ENCODE results near the gene CFP. TPM values are rescaled to one million over a fixed set of nuclear protein-coding genes. Genes with fewer than 3 reads are reported as not detected.
"Not testable (repeated sequence)": the region's sequence is repeated elsewhere in the genome, so short reads cannot be mapped to it uniquely, and the experiment has no call there.

The CFP gene
- total RNA-seq (2014; rRNA removed; shearing (Covaris generic); ENCODE audit: low replicate concordance): not detected in 2 replicates

DNA sequence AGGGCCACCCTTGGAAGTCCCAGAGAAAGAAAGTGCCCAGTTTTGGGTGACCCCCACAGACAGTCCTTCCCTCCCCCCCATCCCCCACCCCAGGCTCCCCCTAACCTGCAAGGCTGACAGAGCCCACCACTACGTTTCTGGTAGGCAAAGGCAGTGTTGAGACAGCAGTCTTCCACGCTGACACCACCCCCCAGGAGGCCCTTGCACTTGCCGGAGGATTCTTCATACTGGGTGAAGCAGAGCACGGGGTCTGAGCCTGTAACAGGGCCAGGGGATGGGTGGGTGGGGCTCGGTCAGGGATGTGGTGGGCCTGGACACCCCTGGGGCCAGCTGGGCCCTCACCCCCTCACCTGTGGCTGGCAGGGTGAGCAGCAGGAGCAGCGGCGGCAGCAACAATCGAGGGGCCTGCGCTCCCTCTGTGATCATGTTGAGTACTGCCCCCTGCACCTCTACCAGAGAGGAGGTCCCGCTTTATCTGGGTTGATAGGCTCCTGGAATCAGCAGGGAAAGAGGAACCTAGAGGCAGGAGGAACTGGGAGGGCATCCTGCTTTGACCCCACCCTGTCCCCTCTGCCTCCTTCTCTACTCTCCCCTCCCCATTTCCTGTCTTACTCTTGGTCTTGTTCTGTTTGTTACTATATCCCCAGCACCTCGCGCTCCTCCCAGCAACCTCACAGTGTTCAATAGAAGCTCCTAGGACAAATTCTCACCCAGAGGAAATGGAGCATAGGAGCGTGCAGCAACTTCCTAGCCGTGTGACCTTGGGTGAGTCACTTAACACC lies at the start of gene CFP:
Gene CFP (minus strand): TSS at position 512 of the 782 bp plus-strand sequence. CDS start 86 bp downstream, at position 426.
- H3K4me3 ChIP-seq: no peak within 1 kb of the TSS
- DNase-seq: no peak
- no peaks in the 10 kb centered on the region for H3K27me3 ChIP-seq
- H3K36me3 ChIP-seq: no peaks in the 10 kb centered on the region
- H3K9me3 ChIP-seq: no peaks in the 10 kb centered on the region

DNA sequence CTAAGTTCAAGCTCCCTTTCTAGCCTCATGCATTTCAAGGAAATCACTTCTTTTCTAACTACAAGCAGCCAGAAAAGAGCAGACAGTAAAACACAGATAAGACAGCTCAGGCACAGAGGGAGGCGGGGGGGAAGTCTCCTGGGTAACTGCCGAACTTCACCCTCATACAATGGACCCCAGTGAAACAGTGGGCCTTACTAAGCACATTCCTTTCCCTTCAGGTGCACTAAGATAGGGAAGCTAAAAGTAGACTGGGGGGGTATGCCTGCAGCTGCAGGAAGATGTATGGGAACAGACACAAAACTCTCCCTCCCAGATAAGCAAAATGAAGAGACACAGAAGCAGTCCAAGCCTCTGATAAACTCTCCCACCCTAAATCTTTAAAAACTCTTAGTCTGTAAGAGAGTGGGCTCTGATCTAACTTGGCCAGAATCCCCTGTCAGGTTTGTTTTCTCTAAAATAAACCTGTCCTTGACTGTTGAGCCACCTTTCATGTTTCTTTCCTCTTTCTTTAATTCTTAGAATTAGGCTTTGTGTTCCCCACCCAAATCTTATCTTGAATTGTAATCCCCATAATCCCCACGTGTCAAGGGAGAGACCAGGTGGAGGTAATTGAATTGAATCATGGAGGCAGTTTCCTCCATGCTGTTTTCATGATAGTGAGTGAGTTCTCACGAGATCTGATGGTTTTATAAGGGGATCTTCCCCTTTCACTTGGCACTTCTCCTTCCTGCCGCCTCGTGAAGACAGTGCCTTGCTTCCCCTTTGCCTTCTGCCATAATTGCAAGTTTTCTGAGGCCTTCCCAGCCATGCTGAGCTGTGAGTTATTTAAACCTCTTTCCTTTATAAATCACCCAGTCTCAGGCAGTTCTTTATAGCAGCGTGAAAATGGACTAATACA lies 46.5 kb upstream of the CFP start:
- H3K4me3 ChIP-seq, H3K36me3 ChIP-seq, H3K27me3 ChIP-seq, DNase-seq, H3K9me3 ChIP-seq: not testable (repeated sequence)

DNA sequence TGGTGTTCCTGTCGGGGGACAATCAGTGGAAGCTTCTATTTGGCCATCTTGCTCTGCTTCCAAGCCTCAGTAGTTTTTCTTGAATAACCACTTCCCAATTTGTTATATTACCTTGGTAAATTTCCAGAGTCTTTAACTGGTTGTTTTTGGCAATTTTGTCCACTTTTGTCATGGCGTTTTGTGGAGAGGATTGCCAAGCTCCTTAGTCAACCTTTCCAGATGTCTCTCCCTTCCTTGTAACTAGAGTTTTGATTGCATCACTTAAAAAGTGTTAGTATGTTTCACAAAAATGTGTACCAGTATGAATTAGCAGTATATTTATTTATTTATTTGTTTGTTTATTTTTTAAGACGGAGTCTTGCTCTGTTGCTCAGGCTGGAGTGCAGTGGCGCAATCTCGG lies 45.0 kb upstream of the CFP start:
- Histone ChIP-seq H3K4me3 (no peak overlapping the region), H3K27me3 (no peaks in the 10 kb centered on the region), H3K36me3 (no peaks in the 10 kb centered on the region), H3K9me3 (0 out of 2 replicates have a peak, but pooled peaks cover 1% of the 10 kb centered on the region)
- DNase-seq: no peak

DNA sequence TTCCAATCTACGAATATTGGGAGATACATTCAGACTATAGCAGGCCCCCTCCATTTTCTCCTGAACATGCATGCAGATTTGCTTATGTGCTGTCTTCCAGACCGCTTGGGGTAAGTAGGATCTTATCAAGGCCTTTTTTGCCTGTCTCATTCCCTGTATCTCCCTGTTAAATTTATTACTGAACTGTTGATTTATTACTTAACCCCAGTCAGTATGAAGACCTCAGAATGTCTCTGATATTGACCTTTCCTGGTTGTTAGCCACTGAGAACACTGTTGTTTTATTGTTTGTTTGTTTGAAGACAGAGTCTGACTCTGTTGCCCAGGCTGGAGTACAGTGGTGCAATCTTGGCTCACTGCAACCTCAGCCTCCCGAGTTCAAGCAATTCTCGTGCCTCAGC lies 36.1 kb upstream of the CFP start:
- H3K27me3 ChIP-seq, DNase-seq, H3K9me3 ChIP-seq: not testable (repeated sequence)

DNA sequence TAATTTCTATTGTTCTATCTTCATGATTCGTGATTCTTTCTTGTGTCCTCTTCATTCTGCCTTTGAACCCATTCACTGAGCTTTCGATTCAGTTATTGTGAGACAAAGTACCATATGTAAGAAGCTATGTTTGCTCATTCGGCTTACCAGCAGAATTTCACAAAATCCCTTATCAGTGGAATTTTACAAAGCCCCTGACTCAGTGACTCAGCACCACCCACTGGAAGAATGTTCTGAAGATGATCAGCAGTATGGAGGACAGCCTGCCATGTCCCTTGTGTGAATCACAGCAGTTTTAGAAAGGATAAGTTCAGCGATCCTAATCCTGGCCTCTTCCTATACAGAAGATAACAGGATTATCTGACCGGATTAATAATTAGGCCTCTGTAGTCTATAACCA lies 35.0 kb upstream of the CFP start:
- Histone ChIP-seq H3K36me3 (no peaks in the 10 kb centered on the region), H3K4me3 (no peak overlapping the region), H3K9me3 (no peaks in the 10 kb centered on the region), H3K27me3 (no peaks in the 10 kb centered on the region)
- no peak for DNase-seq

More for the DNA sequence above, 36.1 kb upstream of the CFP start:
- H3K4me3 ChIP-seq, H3K36me3 ChIP-seq: not testable (repeated sequence)

DNA sequence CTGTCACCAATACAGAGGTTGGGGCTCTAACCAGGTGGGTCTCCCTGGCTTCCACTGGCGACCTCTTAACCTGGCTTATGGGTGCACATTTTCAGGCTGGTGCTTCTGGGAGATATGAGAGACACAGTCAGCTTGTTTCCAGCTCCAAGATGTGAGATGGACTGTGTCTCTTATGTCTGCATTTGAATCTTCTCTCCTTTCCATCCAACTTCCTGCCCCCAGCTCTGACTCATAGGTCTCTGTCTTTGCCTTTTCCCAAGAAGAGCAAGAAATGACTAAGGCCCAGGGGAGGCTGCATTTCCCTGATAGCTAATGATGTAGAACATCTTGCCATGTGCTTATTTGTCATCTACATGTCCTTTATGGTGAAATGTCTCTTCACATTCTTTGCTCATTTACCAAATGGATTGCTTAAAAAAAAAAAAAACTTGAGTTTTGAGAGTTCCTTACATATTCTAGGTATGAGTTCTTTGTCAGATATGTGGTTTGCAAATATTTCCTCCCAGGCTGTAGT lies 32.5 kb upstream of the CFP start:
- H3K27me3 ChIP-seq: no peaks in the 10 kb centered on the region
- no peak overlapping the region for H3K4me3 ChIP-seq
- no peaks in the 10 kb centered on the region for H3K9me3 ChIP-seq
- peak; percentile 58 for DNase-seq
- peaks cover 10% of the 10 kb centered on the region for H3K36me3 ChIP-seq

DNA sequence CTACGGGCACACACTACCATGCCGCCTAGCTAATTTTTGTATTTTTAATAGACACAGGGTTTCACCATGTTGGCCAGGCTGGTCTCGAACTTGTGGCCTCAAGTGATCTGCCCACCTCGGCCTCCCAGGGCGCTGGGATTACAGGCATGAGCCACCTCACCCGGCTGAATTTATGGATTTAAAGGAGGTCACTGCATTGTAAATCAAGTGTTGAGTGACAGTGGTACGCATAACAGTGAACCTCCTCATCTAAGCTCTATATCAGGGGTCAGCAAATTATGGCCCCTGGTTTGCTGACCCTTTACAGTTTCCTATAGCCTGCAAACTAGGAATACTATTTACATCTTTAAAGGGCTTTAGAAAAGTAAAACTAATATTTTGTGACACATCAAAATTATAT lies 31.8 kb upstream of the CFP start:
- no peak for DNase-seq
- peaks cover 16% of the 10 kb centered on the region for H3K36me3 ChIP-seq
- H3K4me3 ChIP-seq: no peak overlapping the region
- no peaks in the 10 kb centered on the region for H3K9me3 ChIP-seq
- H3K27me3 ChIP-seq: no peaks in the 10 kb centered on the region

DNA sequence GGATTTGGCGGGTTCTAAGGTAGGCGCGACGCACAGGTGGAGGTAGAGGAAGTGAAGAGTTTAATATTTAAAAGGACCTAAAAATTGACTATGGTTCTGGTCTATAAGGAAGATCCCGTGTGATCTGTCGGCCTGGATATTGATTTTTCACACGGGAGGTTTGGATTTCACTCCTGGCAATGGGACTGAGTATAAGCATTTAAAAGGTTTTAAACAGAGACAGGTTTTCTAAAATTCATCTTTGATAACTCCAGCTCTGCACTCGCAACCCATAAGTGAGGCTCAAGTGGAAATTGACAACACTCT lies 29.6 kb upstream of the CFP start:
- H3K36me3 ChIP-seq: peaks cover 19% of the 10 kb centered on the region
- H3K27me3 ChIP-seq: no peaks in the 10 kb centered on the region
- no peaks in the 10 kb centered on the region for H3K9me3 ChIP-seq
- H3K4me3 ChIP-seq: peak overlapping the region; percentile 67
- DNase-seq: no peak

DNA sequence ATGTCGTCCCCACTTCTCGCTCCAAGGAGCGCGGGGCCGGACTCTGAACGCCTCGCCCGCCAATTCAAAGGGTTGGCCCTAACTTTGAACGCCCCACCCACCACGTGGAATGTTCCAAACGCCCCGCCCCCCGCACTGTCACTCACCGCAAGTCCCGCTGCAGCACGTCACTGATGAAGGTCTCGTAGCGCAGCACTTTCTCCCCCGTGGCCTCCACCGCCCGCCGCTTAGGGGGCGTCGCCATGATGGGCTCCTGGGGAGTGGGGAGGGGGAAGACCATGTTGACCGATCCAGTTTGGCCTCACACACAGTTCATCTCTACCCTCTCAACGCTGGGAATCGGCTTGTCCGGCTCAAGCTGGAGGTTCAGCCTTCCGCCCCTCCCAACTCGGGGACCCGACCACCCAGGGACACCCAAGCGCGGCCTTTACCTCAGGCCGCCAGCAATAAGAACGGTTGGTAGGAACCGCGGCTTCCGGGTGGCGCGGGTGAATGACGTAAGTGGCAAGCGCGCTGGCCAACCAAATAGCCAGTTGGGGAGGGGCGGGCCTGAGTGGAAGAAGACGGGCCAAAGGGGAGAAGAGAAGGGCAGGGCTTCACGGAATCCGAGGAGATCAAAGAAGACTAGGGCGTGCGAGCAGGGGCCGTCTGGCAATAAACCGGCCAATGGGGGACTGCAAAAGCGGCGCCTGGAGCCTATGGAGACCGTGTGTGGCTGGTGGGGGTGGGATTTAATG lies 29.1 kb upstream of the CFP start, which contains the start of gene UXT:
Gene UXT (minus strand): TSS at position 497 of the 737 bp plus-strand sequence. CDS start 253 bp downstream, at position 244.
- no peaks in the 10 kb centered on the region for H3K9me3 ChIP-seq
- DNase-seq: peak; percentile 92
- H3K36me3 ChIP-seq: peaks cover 19% of the 10 kb centered on the region
- no peaks in the 10 kb centered on the region for H3K27me3 ChIP-seq
- peak within 1 kb of the TSS; percentile 67 for H3K4me3 ChIP-seq

DNA sequence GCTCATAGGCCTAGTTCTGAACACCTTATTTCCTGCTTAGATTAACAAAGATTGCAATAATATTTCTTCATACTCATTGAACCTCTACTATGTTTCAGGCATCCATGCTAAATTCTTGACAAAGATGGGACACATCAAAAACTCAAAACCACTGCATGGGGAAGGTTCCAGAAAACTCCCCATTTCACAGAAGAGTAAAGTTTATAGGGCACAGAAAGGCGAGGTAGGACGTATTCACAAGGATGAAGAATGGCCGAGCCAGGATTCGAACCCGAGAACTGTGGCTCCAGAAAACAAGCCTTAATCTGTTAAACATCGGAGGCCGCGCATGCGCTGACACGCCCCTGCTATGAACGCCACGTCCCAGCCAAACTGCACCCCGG lies 28.6 kb upstream of the CFP start:
- Histone ChIP-seq H3K36me3 (peaks cover 19% of the 10 kb centered on the region), H3K27me3 (no peaks in the 10 kb centered on the region), H3K4me3 (peak overlapping the region; percentile 67), H3K9me3 (no peaks in the 10 kb centered on the region)
- DNase-seq: no peak

DNA sequence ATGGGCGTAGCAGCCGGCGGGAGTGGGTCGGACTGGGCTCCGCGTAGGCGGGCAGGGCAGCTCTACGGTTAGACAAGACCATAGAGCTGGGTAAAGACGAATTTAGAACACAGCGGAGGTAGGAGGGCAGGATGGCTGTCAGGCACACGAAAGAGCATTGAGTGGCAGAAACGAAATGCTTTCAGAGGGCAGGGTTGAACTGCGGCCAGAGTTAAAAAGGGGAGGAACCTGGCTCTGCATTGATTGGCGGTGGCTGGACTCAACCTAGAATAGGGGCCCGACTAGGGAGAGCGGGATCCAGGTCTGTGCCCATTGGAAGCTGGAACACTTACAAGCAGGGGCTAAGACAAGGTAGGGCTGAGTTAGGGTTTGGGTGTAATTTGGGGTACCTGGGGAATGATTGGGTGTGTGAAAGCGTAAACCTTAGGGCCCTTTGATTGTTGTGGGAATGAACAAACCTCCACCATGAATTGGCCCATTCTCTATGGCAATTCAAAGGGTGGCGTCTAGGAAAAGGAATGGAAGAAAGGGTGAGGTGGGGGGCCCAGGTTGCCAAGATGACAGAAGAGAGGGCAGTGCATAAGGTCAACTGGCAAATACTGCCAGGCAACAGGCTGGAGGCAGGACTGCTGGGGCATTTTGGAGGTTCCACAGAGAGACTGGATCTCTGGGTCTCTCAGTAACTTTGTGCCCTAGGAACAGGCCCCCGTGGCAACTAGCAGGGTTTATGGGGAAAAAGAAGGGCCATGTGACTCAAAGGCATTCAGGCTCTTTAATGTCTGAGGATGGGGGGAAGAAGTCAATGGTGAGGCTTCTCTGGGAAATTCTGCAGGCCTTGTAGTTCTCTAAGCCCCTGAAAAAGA lies 21.5 kb upstream of the CFP start:
- H3K27me3 ChIP-seq: no peaks in the 10 kb centered on the region
- no peak for DNase-seq
- no peaks in the 10 kb centered on the region for H3K9me3 ChIP-seq
- H3K36me3 ChIP-seq: peaks cover 14% of the 10 kb centered on the region
- H3K4me3 ChIP-seq: peak overlapping the region; percentile 39

DNA sequence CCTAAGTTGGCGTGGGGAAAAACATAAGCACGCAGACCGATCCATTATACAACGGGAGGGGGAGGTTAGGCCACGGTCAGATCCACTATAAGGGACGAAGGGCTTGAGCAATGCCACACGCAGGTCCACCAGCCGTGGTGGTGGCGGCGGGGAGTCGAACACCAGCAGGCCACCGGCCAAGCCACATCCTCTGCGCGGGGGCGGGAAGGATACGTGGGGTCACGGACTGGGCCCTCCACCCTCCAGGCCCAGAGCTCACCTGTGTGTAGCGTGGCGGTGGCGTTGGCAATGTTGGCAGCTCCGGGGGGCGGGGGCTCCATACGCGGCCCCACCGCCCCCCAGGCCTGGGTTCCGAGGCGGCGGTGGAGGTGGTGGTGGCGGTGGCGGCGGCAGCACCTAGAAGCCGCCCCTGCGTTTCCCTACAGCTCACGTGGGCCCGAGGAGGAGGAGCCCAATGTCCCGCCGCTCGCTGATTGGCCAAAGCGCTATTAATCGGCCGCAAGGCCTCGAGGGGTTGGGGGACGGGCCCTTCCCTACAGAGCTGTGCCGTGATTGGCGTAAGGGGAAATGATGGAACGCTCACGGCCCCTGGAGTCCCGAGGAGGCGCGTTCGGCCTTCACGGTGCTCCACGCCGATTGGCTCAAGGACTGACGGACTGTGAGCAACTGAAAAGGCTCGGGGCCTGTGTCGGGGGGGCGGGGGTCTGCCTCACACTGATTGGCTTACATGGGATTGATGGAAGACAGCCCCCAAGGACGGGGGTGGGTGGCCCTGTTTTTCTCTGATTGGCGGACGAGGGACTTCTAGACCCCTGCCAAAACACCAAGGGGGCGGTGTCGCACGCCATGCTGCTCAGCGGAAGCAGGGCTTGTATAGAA lies 20.7 kb upstream of the CFP start, which contains the start of gene ELK1:
Gene ELK1 (minus strand): TSS at position 400 of the 879 bp plus-strand sequence. CDS start 9,122 bp downstream, outside the sequence.
- Histone ChIP-seq H3K4me3 (peak within 1 kb of the TSS; percentile 85), H3K36me3 (peaks cover 14% of the 10 kb centered on the region), H3K9me3 (no peaks in the 10 kb centered on the region), H3K27me3 (no peaks in the 10 kb centered on the region)
- peak; percentile 98 for DNase-seq

DNA sequence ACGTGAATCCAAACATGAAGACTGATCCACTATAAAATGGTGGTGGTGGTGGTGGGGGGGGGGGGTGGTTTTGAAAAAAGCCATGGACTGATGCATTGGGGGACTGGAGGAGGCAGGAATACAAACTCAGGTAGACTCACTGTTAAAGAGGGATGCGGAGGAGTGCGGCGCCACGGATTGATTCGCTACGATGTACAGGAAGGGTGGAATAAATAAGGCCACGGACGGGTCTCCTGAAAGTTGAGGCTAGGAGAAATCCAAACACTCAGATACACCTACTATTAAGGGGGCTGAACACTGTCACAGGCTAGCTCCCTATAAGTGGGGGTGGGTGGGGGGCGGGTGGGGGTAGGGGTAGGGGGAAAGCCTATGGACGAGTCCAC lies 20.0 kb upstream of the CFP start:
- Histone ChIP-seq H3K4me3 (peak overlapping the region; percentile 85), H3K9me3 (no peaks in the 10 kb centered on the region), H3K27me3 (no peaks in the 10 kb centered on the region), H3K36me3 (peaks cover 14% of the 10 kb centered on the region)
- no peak for DNase-seq

DNA sequence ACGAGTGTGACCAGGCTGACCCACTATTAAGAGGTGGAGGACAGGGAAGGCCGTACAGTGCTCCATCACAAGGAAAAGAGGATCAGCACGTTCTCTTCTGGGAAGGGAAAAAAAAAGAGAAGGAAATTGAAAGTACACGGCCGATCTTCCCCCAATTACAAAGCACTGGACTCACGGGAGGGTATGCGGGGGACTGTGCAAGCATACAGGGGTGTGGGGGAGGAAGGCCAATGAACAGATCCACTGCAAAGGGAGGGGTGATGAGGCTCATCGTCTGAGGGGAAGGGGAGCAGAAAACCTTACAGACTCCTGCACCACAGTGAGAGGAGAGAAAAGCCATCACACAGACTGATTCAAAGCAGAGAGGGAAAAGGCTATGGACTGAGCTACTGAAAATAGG lies 19.5 kb upstream of the CFP start:
- H3K27me3 ChIP-seq: no peaks in the 10 kb centered on the region
- no peak for DNase-seq
- H3K9me3 ChIP-seq: no peaks in the 10 kb centered on the region
- peaks cover 15% of the 10 kb centered on the region for H3K36me3 ChIP-seq
- H3K4me3 ChIP-seq: peak overlapping the region; percentile 85

DNA sequence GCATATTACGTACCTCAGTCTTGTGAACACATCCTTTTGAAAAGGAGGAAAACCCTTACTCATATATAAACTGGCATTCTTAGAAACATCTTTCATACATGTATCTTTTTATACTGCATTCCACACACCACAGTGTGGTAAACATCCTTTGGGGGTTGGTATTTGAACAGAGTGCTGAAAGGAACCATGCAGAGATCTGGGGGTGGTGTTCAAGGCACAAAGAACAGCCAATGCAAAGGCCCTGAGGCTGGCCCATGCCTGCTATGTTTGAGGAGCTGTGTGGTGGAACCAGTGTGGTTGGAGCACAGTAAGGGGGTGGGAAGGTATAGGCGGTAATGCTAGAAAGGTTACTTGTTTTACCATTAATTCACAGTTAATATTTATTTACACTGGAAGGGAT lies 18.6 kb upstream of the CFP start:
- no peaks in the 10 kb centered on the region for H3K27me3 ChIP-seq
- peaks cover 17% of the 10 kb centered on the region for H3K36me3 ChIP-seq
- no peak for DNase-seq
- no peaks in the 10 kb centered on the region for H3K9me3 ChIP-seq
- H3K4me3 ChIP-seq: no peak overlapping the region
